ENCODE data around the gene CDH2.

The CDH2 gene

DNA sequence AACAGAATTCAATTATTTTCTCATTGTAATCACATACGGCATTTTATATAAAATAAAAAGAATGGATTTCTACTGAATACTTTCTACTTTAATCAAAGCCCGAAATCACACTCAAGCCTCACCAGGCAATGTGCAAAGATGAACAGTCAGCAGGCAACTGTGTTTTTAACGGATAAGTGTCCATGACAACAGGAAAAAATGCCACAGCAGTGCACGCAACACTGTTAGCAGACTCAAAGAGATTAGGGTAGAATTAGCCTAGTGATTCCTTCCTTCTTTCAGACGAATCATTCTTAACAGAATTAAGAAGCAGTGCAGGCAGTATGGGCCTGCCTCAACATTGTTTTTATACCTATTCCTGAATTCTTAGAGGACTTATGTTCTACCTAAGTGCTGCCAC, 135.6 kb downstream of the CDH2 start:
- no peak for DNase-seq
- Mint-ChIP-seq H3K27ac (no peak overlapping the region), H3K4me3 (no peak overlapping the region), H3K4me1 (ENCODE audit: low read depth) (no peaks in the 10 kb centered on the region), H3K9me3 (peaks cover 1% of the 10 kb centered on the region), H3K27me3 (no peaks in the 10 kb centered on the region), H3K36me3 (ENCODE audit: low read depth) (no peaks in the 10 kb centered on the region)

DNA sequence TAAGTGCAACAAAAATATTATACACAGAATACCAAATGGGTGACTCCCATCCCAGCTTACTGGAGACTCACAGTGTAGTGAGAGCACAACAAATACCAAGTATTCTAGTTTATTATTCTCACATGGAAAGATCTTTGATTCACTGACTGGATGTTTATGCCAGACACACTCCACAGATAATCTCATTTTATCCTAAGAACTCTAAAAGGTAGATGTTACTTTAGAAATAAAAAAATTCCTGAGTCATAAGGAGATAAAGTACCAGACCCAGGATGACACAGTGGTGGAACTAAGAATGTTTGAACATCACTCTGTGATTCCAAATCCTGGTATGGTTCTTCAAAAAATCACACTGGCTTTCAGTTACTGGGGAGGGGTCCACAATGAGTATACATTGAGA, 136.2 kb downstream of the CDH2 start:
- no peak for DNase-seq
- Mint-ChIP-seq H3K4me3 (no peak overlapping the region), H3K36me3 (ENCODE audit: low read depth) (no peaks in the 10 kb centered on the region), H3K27me3 (no peaks in the 10 kb centered on the region), H3K9me3 (peaks cover 1% of the 10 kb centered on the region), H3K4me1 (ENCODE audit: low read depth) (no peaks in the 10 kb centered on the region), H3K27ac (no peak overlapping the region)

DNA sequence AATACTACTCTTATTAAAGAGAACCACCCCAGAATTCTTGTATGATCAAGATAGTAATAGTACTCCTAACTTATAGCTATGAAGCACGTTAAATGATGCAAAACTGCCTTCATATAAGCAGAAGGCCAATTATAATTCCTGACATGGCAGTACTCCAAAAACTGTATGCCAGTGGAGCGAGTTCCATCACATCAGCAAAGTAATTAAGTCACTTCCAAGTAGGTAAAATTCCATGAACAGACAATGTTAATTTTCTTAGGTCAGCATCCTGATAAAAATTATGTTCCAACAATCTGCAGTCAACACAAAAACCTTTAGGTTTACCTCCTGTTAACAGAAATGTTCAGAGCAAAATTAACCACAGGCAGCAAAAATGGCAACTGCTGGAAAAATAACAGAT, 136.7 kb downstream of the CDH2 start:
- no peak for DNase-seq
- Mint-ChIP-seq H3K4me1 (ENCODE audit: low read depth) (no peaks in the 10 kb centered on the region), H3K36me3 (ENCODE audit: low read depth) (no peaks in the 10 kb centered on the region), H3K9me3 (peaks cover 1% of the 10 kb centered on the region), H3K27me3 (no peaks in the 10 kb centered on the region), H3K27ac (no peak overlapping the region), H3K4me3 (no peak overlapping the region)

DNA sequence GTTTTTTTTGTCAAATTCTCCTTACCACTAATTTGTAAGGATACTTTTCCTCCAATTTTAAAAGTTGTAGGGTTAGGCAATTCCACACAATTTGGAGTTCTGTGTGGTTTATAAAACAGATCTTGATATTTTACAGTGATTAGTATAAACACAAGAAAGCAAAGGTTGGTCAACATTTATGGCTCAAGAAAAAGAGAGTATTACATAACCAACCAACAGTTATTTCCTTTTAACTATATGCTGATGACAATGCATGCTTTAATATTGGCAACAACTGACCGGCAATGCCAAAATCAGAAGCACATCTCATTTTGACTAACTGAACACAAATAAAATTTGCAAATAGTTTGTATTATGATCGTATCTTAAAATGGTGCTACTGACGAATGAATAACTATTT, 137.2 kb downstream of the CDH2 start:
- H3K36me3 Mint-ChIP-seq (ENCODE audit: low read depth): no peaks in the 10 kb centered on the region
- DNase-seq: no peak
- H3K9me3 Mint-ChIP-seq: peaks cover 1% of the 10 kb centered on the region
- H3K27ac Mint-ChIP-seq: no peak overlapping the region
- H3K4me3 Mint-ChIP-seq: no peak overlapping the region
- no peaks in the 10 kb centered on the region for H3K27me3 Mint-ChIP-seq
- no peaks in the 10 kb centered on the region for H3K4me1 Mint-ChIP-seq (ENCODE audit: low read depth)

DNA sequence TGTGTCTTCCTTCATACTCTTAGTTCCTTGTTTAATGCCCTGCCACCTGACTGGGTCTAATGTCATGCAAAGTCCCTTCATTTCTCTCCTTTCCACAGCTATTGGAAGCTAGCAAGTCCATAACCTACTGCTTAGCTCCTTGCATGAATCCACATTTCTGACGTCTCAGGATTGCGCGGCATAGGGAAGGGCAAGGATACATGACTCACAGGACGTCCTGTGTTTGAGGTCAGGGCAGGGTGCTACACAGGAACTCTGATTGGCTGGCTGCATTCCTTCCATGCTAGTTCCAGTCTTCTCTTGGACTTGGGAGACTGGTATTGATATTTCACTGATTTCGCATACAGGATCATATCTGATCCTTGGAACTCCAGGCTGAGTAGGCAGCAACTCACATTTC, 137.9 kb downstream of the CDH2 start:
- H3K4me1 Mint-ChIP-seq (ENCODE audit: low read depth): no peaks in the 10 kb centered on the region
- no peak for DNase-seq
- no peak overlapping the region for H3K4me3 Mint-ChIP-seq
- no peak overlapping the region for H3K27ac Mint-ChIP-seq
- no peaks in the 10 kb centered on the region for H3K27me3 Mint-ChIP-seq
- H3K36me3 Mint-ChIP-seq (ENCODE audit: low read depth): no peaks in the 10 kb centered on the region
- peaks cover 1% of the 10 kb centered on the region for H3K9me3 Mint-ChIP-seq

DNA sequence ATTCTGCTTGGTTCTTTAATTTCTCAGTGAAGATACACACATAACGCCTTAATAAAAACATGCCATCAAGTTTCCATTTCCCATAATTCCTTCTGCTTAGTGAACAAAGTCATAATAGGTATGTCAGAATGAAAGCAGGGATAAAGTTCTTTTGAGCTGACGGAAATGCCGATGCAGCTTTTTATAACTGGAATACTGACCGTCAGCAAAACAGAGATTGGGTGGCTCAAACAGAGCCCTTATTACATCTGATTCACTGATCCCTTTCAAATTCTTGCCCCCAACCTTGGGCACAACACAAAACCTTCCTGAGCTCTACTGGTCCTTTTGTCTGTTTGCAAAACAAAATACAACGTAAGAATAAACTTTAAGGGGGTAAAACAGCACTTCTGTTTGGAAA, 140.4 kb downstream of the CDH2 start:
- no peak overlapping the region for H3K4me3 Mint-ChIP-seq
- H3K36me3 Mint-ChIP-seq (ENCODE audit: low read depth): no peaks in the 10 kb centered on the region
- H3K9me3 Mint-ChIP-seq: peaks cover 1% of the 10 kb centered on the region
- H3K27ac Mint-ChIP-seq: no peak overlapping the region
- no peaks in the 10 kb centered on the region for H3K27me3 Mint-ChIP-seq
- H3K4me1 Mint-ChIP-seq (ENCODE audit: low read depth): no peaks in the 10 kb centered on the region
- DNase-seq: no peak

DNA sequence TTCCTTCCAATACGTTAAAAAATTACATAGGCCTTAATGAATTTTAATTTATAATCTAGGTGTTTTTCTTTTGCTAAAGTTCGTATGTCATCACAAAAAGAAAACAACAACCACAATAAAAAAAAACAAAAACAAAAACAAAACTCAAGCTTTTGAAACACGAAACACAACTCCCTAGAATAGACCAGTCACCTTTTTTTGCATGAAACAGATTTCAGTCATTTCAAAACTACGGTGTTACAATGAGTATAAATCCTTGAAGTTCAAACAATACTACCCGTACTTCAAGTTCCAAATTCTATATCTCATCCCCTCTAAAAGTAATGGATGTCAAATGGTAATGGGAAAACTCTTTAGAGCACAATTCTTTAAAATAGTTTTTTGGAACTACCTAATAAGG, 142.4 kb downstream of the CDH2 start:
- H3K9me3 Mint-ChIP-seq: peaks cover 3% of the 10 kb centered on the region
- H3K4me1 Mint-ChIP-seq (ENCODE audit: low read depth): no peaks in the 10 kb centered on the region
- no peak overlapping the region for H3K27ac Mint-ChIP-seq
- H3K27me3 Mint-ChIP-seq: no peaks in the 10 kb centered on the region
- no peak for DNase-seq
- H3K4me3 Mint-ChIP-seq: no peak overlapping the region
- no peaks in the 10 kb centered on the region for H3K36me3 Mint-ChIP-seq (ENCODE audit: low read depth)

DNA sequence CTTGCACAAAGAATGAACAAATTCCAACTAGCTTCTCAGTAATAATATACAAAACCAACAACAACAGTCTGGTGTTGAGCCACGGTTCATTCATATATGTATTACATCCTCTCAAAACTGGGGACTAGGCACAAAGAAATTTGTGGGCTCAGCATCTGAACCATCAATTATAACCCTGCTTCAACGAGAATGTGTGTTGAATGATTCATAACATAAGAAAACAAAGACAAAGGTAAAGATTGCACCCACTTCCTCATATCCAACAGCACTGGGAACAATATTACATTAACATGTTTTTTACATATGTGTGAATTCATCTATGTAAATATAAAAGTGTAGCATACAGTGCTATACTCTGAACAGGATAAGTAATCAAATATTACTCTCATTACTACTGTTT, 144.8 kb downstream of the CDH2 start:
- Mint-ChIP-seq H3K4me3 (no peak overlapping the region), H3K9me3 (peaks cover 3% of the 10 kb centered on the region), H3K36me3 (ENCODE audit: low read depth) (no peaks in the 10 kb centered on the region), H3K4me1 (ENCODE audit: low read depth) (no peaks in the 10 kb centered on the region), H3K27me3 (no peaks in the 10 kb centered on the region), H3K27ac (no peak overlapping the region)
- no peak for DNase-seq

DNA sequence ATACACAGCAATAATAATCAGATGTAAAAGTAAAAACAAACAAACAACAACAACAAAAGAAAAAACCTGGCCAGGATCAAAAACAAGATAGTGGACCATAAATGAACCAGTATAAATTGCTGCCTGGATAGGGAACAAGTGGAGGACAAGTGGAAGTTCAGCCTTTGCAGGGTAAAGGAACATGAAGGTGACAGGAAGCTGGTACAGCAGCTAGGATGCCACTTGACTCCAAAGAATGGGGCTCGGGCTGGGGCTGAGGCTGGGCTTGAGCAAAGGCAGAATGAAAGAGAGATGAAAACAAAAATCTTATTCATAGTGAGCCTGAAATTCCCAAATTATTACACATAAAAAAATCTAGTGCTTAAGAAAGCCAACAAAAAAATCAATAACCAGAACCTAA, 146.5 kb downstream of the CDH2 start:
- no peak overlapping the region for H3K4me3 Mint-ChIP-seq
- no peaks in the 10 kb centered on the region for H3K27me3 Mint-ChIP-seq
- peaks cover 5% of the 10 kb centered on the region for H3K9me3 Mint-ChIP-seq
- H3K4me1 Mint-ChIP-seq (ENCODE audit: low read depth): no peaks in the 10 kb centered on the region
- no peak for DNase-seq
- H3K36me3 Mint-ChIP-seq (ENCODE audit: low read depth): no peaks in the 10 kb centered on the region
- H3K27ac Mint-ChIP-seq: no peak overlapping the region

DNA sequence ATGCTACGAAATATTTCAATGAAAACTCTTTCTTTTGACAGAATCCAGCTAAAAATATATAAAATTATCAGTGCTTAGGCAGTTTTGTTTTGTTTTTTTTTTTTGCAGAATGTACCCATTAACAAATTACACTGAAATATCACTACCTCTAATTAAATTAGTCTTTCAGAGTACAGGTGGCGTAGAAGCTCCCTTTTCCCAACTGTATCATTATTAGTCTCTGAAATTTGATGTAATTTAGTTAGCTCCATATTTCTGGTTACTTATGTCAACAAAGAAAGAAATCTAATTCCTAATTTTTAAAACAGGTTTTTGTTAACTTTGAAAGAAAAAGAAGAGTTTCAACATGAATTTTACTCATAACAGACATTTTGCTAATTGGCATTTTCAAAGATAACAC, 149.2 kb downstream of the CDH2 start:
- DNase-seq: no peak
- H3K36me3 Mint-ChIP-seq (ENCODE audit: low read depth): no peaks in the 10 kb centered on the region
- no peak overlapping the region for H3K4me3 Mint-ChIP-seq
- H3K27ac Mint-ChIP-seq: no peak overlapping the region
- peaks cover 5% of the 10 kb centered on the region for H3K9me3 Mint-ChIP-seq
- H3K27me3 Mint-ChIP-seq: no peaks in the 10 kb centered on the region
- no peaks in the 10 kb centered on the region for H3K4me1 Mint-ChIP-seq (ENCODE audit: low read depth)

DNA sequence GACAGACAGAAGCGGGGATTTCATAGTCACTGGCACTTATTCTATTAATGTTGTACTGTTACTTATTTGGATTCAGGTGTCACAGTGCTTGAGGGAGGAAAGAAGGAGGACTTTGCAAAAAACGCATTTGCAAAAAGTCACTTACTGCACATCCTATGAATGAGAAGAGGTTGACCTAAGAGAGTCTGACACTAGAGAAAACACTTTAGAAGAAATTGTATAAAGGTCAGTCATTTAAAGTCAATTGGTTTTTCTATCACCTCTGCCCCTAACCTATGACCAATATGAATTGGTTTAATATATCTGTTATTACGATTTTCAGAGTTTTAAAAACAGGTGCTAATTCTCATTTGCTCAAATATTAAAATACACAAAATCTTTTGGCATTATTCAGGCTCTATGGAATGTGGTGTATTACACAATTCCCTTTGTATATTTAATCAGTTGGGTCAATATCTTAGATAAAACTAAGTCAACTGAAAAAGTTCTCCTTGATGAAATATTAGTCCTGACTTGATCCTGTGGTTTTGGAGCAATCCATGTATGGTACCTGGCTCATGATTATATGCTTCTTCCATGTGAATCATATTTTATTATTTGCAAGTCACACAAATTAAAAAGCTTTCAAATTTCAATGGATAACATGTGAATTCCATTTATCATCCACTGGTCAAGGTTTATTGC, 157.4 kb downstream of the CDH2 start:
- H3K9me3 Mint-ChIP-seq: peaks cover 10% of the 10 kb centered on the region
- no peaks in the 10 kb centered on the region for H3K4me1 Mint-ChIP-seq (ENCODE audit: low read depth)
- no peaks in the 10 kb centered on the region for H3K27me3 Mint-ChIP-seq
- H3K4me3 Mint-ChIP-seq: no peak overlapping the region
- H3K36me3 Mint-ChIP-seq (ENCODE audit: low read depth): no peaks in the 10 kb centered on the region
- no peak for DNase-seq
- H3K27ac Mint-ChIP-seq: no peak overlapping the region

DNA sequence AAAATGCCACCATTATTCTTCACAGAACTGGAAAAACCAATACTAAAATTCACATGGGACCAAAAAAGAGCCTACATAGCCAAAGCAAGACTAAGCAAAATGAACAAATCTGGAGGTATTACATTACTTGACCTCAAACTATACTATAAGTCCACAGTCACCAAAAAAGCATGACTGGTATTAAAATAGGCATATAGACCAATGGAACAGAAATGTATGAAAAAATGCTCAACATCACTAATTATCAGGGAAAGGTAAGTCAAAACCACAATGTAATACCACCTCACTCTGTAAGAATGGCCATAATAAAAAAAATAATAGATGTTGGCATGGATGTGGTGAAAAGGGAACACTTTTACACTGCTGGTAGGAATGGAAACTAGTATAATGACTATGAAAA, 158.6 kb downstream of the CDH2 start:
- H3K4me3 Mint-ChIP-seq: no peak overlapping the region
- H3K4me1 Mint-ChIP-seq (ENCODE audit: low read depth): no peaks in the 10 kb centered on the region
- H3K9me3 Mint-ChIP-seq: peaks cover 10% of the 10 kb centered on the region
- H3K27ac Mint-ChIP-seq: no peak overlapping the region
- no peaks in the 10 kb centered on the region for H3K27me3 Mint-ChIP-seq
- no peaks in the 10 kb centered on the region for H3K36me3 Mint-ChIP-seq (ENCODE audit: low read depth)
- DNase-seq: no peak

DNA sequence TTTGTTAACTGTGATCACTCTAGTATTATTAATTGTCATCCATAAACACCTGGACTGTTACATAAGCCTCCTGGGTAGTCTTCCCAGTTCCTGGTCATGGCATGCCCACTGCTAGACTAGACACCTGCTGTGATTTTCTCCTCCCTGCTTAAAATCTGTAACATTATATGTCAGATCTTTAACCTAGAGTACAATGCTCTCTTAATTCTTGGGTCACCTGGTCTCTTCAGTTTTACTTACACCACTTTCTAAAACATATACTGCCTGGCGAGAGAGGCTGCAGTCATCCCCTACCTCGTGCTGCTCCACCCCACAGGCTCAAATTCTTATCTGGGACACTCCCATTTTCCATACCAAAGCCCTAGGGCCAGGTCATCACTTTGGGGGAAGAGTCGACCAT, 161.3 kb downstream of the CDH2 start:
- no peaks in the 10 kb centered on the region for H3K27me3 Mint-ChIP-seq
- H3K27ac Mint-ChIP-seq: no peak overlapping the region
- H3K4me3 Mint-ChIP-seq: no peak overlapping the region
- no peaks in the 10 kb centered on the region for H3K4me1 Mint-ChIP-seq (ENCODE audit: low read depth)
- H3K9me3 Mint-ChIP-seq: peaks cover 10% of the 10 kb centered on the region
- no peak for DNase-seq
- H3K36me3 Mint-ChIP-seq (ENCODE audit: low read depth): no peaks in the 10 kb centered on the region

DNA sequence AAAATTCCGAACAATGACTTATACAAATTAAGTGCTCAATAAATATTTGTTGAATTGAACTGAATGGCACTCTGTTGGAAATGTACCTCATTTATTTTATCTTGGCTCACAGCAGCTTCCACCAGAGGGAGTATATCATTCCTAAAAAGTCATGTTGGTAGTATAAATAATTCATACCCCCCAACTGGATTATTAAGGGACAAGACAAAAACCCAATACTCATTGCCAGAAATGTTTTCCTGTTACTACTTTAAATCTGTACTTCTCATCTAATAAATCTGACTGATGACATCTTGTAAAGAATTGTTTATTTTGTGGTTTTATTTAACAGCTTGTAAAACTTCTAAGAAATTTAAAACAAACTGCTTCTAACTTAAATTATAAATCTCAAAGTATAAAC, 163.9 kb downstream of the CDH2 start:
- no peaks in the 10 kb centered on the region for H3K4me1 Mint-ChIP-seq (ENCODE audit: low read depth)
- no peak for DNase-seq
- peaks cover 7% of the 10 kb centered on the region for H3K9me3 Mint-ChIP-seq
- H3K4me3 Mint-ChIP-seq: no peak overlapping the region
- H3K36me3 Mint-ChIP-seq (ENCODE audit: low read depth): no peaks in the 10 kb centered on the region
- no peak overlapping the region for H3K27ac Mint-ChIP-seq
- no peaks in the 10 kb centered on the region for H3K27me3 Mint-ChIP-seq

DNA sequence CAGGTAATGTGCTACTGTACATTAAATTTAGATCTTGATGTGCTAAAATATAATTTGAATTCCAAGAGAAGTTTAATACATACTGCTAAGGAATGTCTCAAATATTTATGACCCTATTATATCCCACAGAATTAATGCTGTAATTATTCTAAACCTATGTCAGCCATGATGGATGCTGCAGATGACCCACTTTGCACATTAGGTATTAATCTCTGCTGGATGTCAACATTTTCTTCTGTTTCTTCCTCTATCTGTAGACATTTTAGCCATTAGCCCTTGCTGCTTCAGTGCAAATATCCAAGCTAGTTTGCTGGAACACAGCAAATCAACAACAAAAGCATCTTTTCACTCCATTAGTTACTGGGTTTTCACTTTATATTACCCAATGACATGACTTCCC, 164.6 kb downstream of the CDH2 start:
- DNase-seq: no peak

DNA sequence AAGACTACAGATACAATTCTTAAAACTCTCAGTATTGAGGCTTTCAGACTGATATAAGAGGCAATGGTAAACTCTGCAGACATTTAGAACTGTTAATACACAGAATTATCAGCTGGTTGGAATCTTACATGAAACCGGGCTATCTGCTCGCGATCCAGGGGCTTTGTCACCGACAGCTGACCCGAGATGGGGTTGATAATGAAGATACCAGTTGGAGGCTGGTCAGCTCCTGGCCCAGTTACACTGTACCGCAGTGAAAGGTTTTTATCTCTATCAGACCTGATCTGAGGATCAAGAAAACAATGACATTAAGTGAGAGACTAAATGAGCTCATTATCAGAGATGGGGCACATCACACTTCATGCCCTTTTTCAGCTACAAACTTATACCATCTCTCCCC, 167.3 kb downstream of the CDH2 start:
- Mint-ChIP-seq H3K36me3 (ENCODE audit: low read depth) (no peaks in the 10 kb centered on the region), H3K27ac (no peak overlapping the region), H3K9me3 (no peaks in the 10 kb centered on the region), H3K4me3 (no peak overlapping the region), H3K27me3 (no peaks in the 10 kb centered on the region), H3K4me1 (ENCODE audit: low read depth) (no peaks in the 10 kb centered on the region)
- no peak for DNase-seq

More for the DNA sequence above, 164.6 kb downstream of the CDH2 start:
- no peak overlapping the region for H3K27ac Mint-ChIP-seq
- no peaks in the 10 kb centered on the region for H3K27me3 Mint-ChIP-seq
- no peaks in the 10 kb centered on the region for H3K36me3 Mint-ChIP-seq (ENCODE audit: low read depth)
- H3K4me1 Mint-ChIP-seq (ENCODE audit: low read depth): no peaks in the 10 kb centered on the region
- peaks cover 2% of the 10 kb centered on the region for H3K9me3 Mint-ChIP-seq
- no peak overlapping the region for H3K4me3 Mint-ChIP-seq
